A172 (cell line): ENCODE data around the gene CIAPIN1. TPM values are rescaled to one million over a fixed set of nuclear protein-coding genes. Genes with fewer than 3 reads are reported as not detected.

Experiments used
- DNase-seq: peaks from one replicate; pipeline ENCODE4 v3.0.0-alpha.2; 2015; ENCODE audit warnings: low spot score
- total RNA-seq: library from RNA; depleted of rRNA; stranded (reverse); fragments of >200 nt; shearing (Covaris generic); gene quantifications from 2 replicates; pipeline ENCODE4 v1.2.3, GENCODE V29; 2014; rRNA removed

Gene CIAPIN1
- total RNA-seq, 1 experiment from 2014 or later, result 110 TPM

DNA sequence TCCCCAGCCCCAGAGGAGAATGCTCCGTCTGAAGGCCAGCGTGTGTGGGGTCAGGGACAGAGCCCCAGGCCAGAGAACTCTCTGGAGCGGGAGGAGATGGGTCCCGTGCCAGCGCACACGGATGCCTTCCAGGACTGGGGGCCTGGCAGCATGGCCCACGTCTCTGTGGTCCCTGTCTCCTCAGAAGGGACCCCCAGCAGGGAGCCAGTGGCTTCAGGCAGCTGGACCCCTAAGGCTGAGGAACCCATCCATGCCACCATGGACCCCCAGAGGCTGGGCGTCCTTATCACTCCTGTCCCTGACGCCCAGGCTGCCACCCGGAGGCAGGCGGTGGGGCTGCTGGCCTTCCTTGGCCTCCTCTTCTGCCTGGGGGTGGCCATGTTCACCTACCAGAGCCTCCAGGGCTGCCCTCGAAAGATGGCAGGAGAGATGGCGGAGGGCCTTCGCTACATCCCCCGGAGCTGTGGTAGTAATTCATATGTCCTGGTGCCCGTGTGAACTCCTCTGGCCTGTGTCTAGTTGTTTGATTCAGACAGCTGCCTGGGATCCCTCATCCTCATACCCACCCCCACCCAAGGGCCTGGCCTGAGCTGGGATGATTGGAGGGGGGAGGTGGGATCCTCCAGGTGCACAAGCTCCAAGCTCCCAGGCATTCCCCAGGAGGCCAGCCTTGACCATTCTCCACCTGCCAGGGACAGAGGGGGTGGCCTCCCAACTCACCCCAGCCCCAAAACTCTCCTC is 64.5 kb downstream of the CIAPIN1 start:
- no peak for DNase-seq

DNA sequence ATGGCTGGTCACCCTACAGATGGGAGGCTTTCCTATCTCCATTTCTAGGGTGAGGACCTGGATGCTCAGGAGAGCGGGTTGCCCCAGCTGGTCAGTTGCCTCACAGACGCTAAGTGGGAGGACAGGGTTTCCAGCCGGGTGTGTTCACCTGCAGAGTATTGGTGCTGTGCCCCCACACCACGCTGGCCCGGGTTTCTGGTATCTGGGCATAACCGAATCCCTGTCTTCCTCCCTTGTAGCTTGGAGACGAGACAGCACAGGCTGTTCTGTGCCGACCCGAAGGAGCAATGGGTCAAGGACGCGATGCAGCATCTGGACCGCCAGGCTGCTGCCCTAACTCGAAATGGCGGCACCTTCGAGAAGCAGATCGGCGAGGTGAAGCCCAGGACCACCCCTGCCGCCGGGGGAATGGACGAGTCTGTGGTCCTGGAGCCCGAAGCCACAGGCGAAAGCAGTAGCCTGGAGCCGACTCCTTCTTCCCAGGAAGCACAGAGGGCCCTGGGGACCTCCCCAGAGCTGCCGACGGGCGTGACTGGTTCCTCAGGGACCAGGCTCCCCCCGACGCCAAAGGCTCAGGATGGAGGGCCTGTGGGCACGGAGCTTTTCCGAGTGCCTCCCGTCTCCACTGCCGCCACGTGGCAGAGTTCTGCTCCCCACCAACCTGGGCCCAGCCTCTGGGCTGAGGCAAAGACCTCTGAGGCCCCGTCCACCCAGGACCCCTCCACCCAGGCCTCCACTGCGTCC is 65.2 kb downstream of the CIAPIN1 start:
- no peak for DNase-seq

DNA sequence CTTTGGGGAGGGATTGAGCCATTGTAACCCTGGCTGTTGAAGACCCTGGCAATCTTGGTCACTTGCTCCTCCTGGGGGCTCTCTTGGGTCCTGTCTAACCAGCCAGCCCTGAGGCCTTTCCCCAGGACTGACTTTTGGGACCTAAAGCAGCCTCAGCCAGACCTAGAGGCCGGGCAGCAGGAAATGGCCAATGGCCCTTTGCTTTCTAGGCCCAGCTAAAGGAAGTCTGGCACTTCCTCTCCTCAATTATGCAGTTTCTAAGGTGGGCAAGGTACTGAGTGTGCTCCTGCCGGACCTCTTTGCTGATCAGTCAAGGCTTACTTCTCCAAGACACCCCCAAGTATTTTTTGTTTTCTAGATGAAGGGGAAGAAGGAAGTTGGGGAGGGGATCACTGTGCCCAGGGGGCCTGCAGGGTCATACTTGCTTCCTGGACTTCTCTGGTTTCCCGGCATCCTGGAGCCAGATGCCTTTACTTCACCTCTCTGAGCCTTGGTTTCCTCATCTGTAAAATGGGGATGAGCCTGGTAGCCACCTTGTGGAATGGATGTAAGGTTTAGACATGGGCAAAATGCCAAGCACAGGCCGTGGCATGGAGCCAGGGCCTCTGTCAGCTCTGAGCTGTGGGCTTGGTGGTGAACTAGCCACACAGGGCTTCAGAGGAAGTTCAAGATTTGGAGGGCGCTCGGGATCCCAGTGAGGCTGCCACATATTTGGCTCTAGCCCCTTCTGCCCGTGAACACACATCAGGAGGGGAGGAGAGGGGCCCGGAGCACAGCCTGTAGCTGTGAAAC is 66.3 kb downstream of the CIAPIN1 start:
- DNase-seq, result peak; percentile 26

DNA sequence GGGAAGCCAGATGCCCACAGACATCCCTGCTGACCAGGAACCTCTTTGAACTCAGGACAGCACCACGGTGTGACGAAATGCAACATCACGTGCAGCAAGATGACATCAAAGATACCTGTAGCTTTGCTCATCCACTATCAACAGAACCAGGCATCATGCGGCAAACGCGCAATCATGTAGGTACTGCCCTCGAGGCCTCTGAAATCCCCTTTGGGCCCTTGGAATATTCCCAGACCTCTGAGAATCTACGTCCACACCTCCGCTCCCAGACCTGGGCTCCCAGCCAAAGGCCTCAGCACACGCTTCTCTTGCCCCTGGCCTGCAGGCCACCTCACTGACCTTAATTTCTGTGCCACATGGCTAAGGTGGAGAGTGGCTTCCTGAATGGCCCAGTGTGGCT is 67.6 kb downstream of the CIAPIN1 start:
- DNase-seq, result peak; percentile 38

Other genes starting within 250 kb of the CIAPIN1 start
- gene ARL2BP, start 202.1 kb downstream of the CIAPIN1 start, total RNA-seq, result 165 and 172 TPM in 2 replicates
- 0.55 TPM in 1 of 2 replicates, not detected in the other for gene PLLP, start 162.7 kb downstream of the CIAPIN1 start, total RNA-seq
- not detected in 2 replicates for gene CCL22, start 88.6 kb downstream of the CIAPIN1 start, total RNA-seq
- 0.79 and 0.88 TPM in 2 replicates for gene CX3CL1, start 74.9 kb downstream of the CIAPIN1 start, total RNA-seq
- 3.4 and 14.2 TPM in 2 replicates for gene CCL17, start 42.6 kb downstream of the CIAPIN1 start, total RNA-seq
- 78.9 and 85.6 TPM in 2 replicates for gene COQ9, start 94 bp upstream of the CIAPIN1 start, total RNA-seq
- gene POLR2C, start 15.3 kb upstream of the CIAPIN1 start, total RNA-seq, result 141 and 174 TPM in 2 replicates
- 61.3 and 78.6 TPM in 2 replicates for gene DOK4, start 39.1 kb upstream of the CIAPIN1 start, total RNA-seq
- 6.9 and 16.5 TPM in 2 replicates for gene CCDC102A, start 89.2 kb upstream of the CIAPIN1 start, total RNA-seq
- gene ADGRG5, start 95.3 kb upstream of the CIAPIN1 start, total RNA-seq, result not detected in 2 replicates
- gene ADGRG1, start 181.2 kb upstream of the CIAPIN1 start, total RNA-seq, result 26.9 and 32.6 TPM in 2 replicates
- not detected in 2 replicates for gene ADGRG3, start 220.9 kb upstream of the CIAPIN1 start, total RNA-seq
- 0.50 TPM in 1 of 2 replicates, not detected in the other for gene DRC7, start 247.4 kb upstream of the CIAPIN1 start, total RNA-seq